ENCODE results near the gene TRAK1.
A peak's percentile ranks its signal among the peaks of the same experiment; 100 is the strongest.

TRAK1 gene

GRCh38 chr3:42151596-42152168 lies 60.5 kb downstream of the TRAK1 start:
- no peak overlapping the region for H3K4me2 ChIP-seq (ENCODE audit: low read length)
- H3K4me1 ChIP-seq (ENCODE audit: control insufficient read depth, insufficient read depth, low read length), result no peaks in the 10 kb centered on the region
- H3K27me3 ChIP-seq (ENCODE audit: control insufficient read depth, insufficient read depth, low read length), result no peaks in the 10 kb centered on the region
- no peak overlapping the region for H3K9ac ChIP-seq (ENCODE audit: low read depth, low read length)
- no peaks in the 10 kb centered on the region for H3K9me3 ChIP-seq (replicated peaks; ENCODE audit: low read length)
- no peak overlapping the region for H3K4me3 ChIP-seq (ENCODE audit: low read length)
- no peaks in the 10 kb centered on the region for H3K36me3 ChIP-seq (ENCODE audit: insufficient read depth, low read length)

GRCh38 chr3:42152193-42152592 lies 61.0 kb downstream of the TRAK1 start:
- H3K4me3 ChIP-seq (ENCODE audit: low read length), result no peak overlapping the region
- no peaks in the 10 kb centered on the region for H3K27me3 ChIP-seq (ENCODE audit: control insufficient read depth, insufficient read depth, low read length)
- no peak overlapping the region for H3K4me2 ChIP-seq (ENCODE audit: low read length)
- no peaks in the 10 kb centered on the region for H3K4me1 ChIP-seq (ENCODE audit: control insufficient read depth, insufficient read depth, low read length)
- no peaks in the 10 kb centered on the region for H3K9me3 ChIP-seq (replicated peaks; ENCODE audit: low read length)
- no peaks in the 10 kb centered on the region for H3K36me3 ChIP-seq (ENCODE audit: insufficient read depth, low read length)
- no peak overlapping the region for H3K9ac ChIP-seq (ENCODE audit: low read depth, low read length)

GRCh38 chr3:42153039-42153438 lies 61.9 kb downstream of the TRAK1 start:
- H3K9me3 ChIP-seq (replicated peaks; ENCODE audit: low read length), result no peaks in the 10 kb centered on the region
- peaks cover 3% of the 10 kb centered on the region for H3K4me1 ChIP-seq (ENCODE audit: control insufficient read depth, insufficient read depth, low read length)
- H3K9ac ChIP-seq (ENCODE audit: low read depth, low read length), result no peak overlapping the region
- H3K36me3 ChIP-seq (ENCODE audit: insufficient read depth, low read length), result no peaks in the 10 kb centered on the region
- H3K4me3 ChIP-seq (ENCODE audit: low read length), result no peak overlapping the region
- H3K4me2 ChIP-seq (ENCODE audit: low read length), result no peak overlapping the region
- no peaks in the 10 kb centered on the region for H3K27me3 ChIP-seq (ENCODE audit: control insufficient read depth, insufficient read depth, low read length)

GRCh38 chr3:42157540-42158538 lies 66.7 kb downstream of the TRAK1 start:
- Histone ChIP-seq H3K27me3 (ENCODE audit: control insufficient read depth, insufficient read depth, low read length) (no peaks in the 10 kb centered on the region), H3K9ac (ENCODE audit: low read depth, low read length) (no peak overlapping the region), H3K4me3 (ENCODE audit: low read length) (no peak overlapping the region), H3K4me2 (ENCODE audit: low read length) (no peak overlapping the region), H3K9me3 (replicated peaks; ENCODE audit: low read length) (no peaks in the 10 kb centered on the region), H3K4me1 (ENCODE audit: control insufficient read depth, insufficient read depth, low read length) (peaks cover 35% of the 10 kb centered on the region), H3K36me3 (ENCODE audit: insufficient read depth, low read length) (no peaks in the 10 kb centered on the region)

- Histone ChIP-seq H3K36me3 (ENCODE audit: insufficient read depth, low read length) (no peaks in the 10 kb centered on the region), H3K4me3 (ENCODE audit: low read length) (no peak overlapping the region), H3K4me1 (ENCODE audit: control insufficient read depth, insufficient read depth, low read length) (peaks cover 35% of the 10 kb centered on the region), H3K9me3 (replicated peaks; ENCODE audit: low read length) (no peaks in the 10 kb centered on the region), H3K27me3 (ENCODE audit: control insufficient read depth, insufficient read depth, low read length) (no peaks in the 10 kb centered on the region), H3K9ac (ENCODE audit: low read depth, low read length) (no peak overlapping the region), H3K4me2 (ENCODE audit: low read length) (no peak overlapping the region)
Measured at GRCh38 chr3:42159147-42159546, 68.0 kb downstream of the TRAK1 start.

GRCh38 chr3:42159706-42160472 lies 68.7 kb downstream of the TRAK1 start:
- peak overlapping the region; percentile 56 for H3K4me2 ChIP-seq (ENCODE audit: low read length)
- peaks cover 35% of the 10 kb centered on the region for H3K4me1 ChIP-seq (ENCODE audit: control insufficient read depth, insufficient read depth, low read length)
- H3K9me3 ChIP-seq (replicated peaks; ENCODE audit: low read length), result no peaks in the 10 kb centered on the region
- H3K9ac ChIP-seq (ENCODE audit: low read depth, low read length), result no peak overlapping the region
- peak overlapping the region; percentile 18 for H3K4me3 ChIP-seq (ENCODE audit: low read length)
- H3K36me3 ChIP-seq (ENCODE audit: insufficient read depth, low read length), result no peaks in the 10 kb centered on the region
- no peaks in the 10 kb centered on the region for H3K27me3 ChIP-seq (ENCODE audit: control insufficient read depth, insufficient read depth, low read length)

- H3K9ac ChIP-seq (ENCODE audit: low read depth, low read length), result peak overlapping the region; percentile 6
- no peaks in the 10 kb centered on the region for H3K27me3 ChIP-seq (ENCODE audit: control insufficient read depth, insufficient read depth, low read length)
- no peaks in the 10 kb centered on the region for H3K36me3 ChIP-seq (ENCODE audit: insufficient read depth, low read length)
- H3K4me1 ChIP-seq (ENCODE audit: control insufficient read depth, insufficient read depth, low read length), result peaks cover 35% of the 10 kb centered on the region
- H3K4me2 ChIP-seq (ENCODE audit: low read length), result peak overlapping the region; percentile 40
- peak overlapping the region; percentile 21 for H3K4me3 ChIP-seq (ENCODE audit: low read length)
- H3K9me3 ChIP-seq (replicated peaks; ENCODE audit: low read length), result no peaks in the 10 kb centered on the region
Measured at GRCh38 chr3:42161050-42161935, 70.1 kb downstream of the TRAK1 start.

- Histone ChIP-seq H3K4me2 (ENCODE audit: low read length) (no peak overlapping the region), H3K27me3 (ENCODE audit: control insufficient read depth, insufficient read depth, low read length) (no peaks in the 10 kb centered on the region), H3K4me1 (ENCODE audit: control insufficient read depth, insufficient read depth, low read length) (peaks cover 35% of the 10 kb centered on the region), H3K36me3 (ENCODE audit: insufficient read depth, low read length) (no peaks in the 10 kb centered on the region), H3K9me3 (replicated peaks; ENCODE audit: low read length) (no peaks in the 10 kb centered on the region), H3K9ac (ENCODE audit: low read depth, low read length) (no peak overlapping the region), H3K4me3 (ENCODE audit: low read length) (no peak overlapping the region)
Measured at GRCh38 chr3:42162462-42162861, 71.3 kb downstream of the TRAK1 start.

- Histone ChIP-seq H3K4me1 (ENCODE audit: control insufficient read depth, insufficient read depth, low read length) (peaks cover 31% of the 10 kb centered on the region), H3K9me3 (replicated peaks; ENCODE audit: low read length) (no peaks in the 10 kb centered on the region), H3K4me2 (ENCODE audit: low read length) (no peak overlapping the region), H3K36me3 (ENCODE audit: insufficient read depth, low read length) (no peaks in the 10 kb centered on the region), H3K9ac (ENCODE audit: low read depth, low read length) (no peak overlapping the region), H3K27me3 (ENCODE audit: control insufficient read depth, insufficient read depth, low read length) (no peaks in the 10 kb centered on the region), H3K4me3 (ENCODE audit: low read length) (no peak overlapping the region)
Measured at GRCh38 chr3:42163622-42164244, 72.6 kb downstream of the TRAK1 start.

GRCh38 chr3:42164656-42165055 lies 73.5 kb downstream of the TRAK1 start:
- peaks cover 23% of the 10 kb centered on the region for H3K4me1 ChIP-seq (ENCODE audit: control insufficient read depth, insufficient read depth, low read length)
- H3K4me3 ChIP-seq (ENCODE audit: low read length), result no peak overlapping the region
- no peaks in the 10 kb centered on the region for H3K9me3 ChIP-seq (replicated peaks; ENCODE audit: low read length)
- H3K9ac ChIP-seq (ENCODE audit: low read depth, low read length), result no peak overlapping the region
- H3K4me2 ChIP-seq (ENCODE audit: low read length), result no peak overlapping the region
- no peaks in the 10 kb centered on the region for H3K27me3 ChIP-seq (ENCODE audit: control insufficient read depth, insufficient read depth, low read length)
- no peaks in the 10 kb centered on the region for H3K36me3 ChIP-seq (ENCODE audit: insufficient read depth, low read length)

Measured in skeletal muscle satellite cell (primary cell).